Measurements from ENCODE around the gene ZNFX1.

- TF ChIP-seq CTCF (IDR thresholded peaks at IDR 0.05; ENCODE audit: low read length) (no peak), EZH2phosphoT487 (IDR thresholded peaks at IDR 0.05; ENCODE audit: low read length) (no peak), EZH2 (optimal IDR thresholded peaks at IDR 0.05; ENCODE audit: low read depth, low read length) (no peak)
Observed at GRCh38 chr20:49281913-49282467, 4.1 kb upstream of the ZNFX1 start.
